HCT116 (cell line): ENCODE data around the gene AVEN.

Source experiments
- CTCF ChIP-seq, 3 experiments: fragments of 200-600 bp in 1 of 3; sonication (generic) in 1 of 3; IDR thresholded peaks in 2 of 3; conservative IDR thresholded peaks in 1 of 3; 2 replicates each; pipeline ENCODE4 v1.5.1; 2012 to 2017; ENCODE audit warnings: low read depth in 2 of 3, low read length in 2 of 3, antibody characterized with exemption in 1 of 3, borderline replicate concordance in 1 of 3, control low read depth in 1 of 3, mild to moderate bottlenecking in 1 of 3, mixed read lengths in 1 of 3, mixed run types in 1 of 3, moderate library complexity in 1 of 3; ENCODE audit not compliant: insufficient read depth in 1 of 3
- TF ChIP-seq, protein P1 (sequence below): IDR thresholded peaks from 2 replicates; pipeline ENCODE4 v1.6.1; 2012; ENCODE audit warnings: low read depth
- TF ChIP-seq, protein P2 (sequence below): IDR thresholded peaks from 2 replicates; pipeline ENCODE4 v1.6.1; 2012

DNA sequence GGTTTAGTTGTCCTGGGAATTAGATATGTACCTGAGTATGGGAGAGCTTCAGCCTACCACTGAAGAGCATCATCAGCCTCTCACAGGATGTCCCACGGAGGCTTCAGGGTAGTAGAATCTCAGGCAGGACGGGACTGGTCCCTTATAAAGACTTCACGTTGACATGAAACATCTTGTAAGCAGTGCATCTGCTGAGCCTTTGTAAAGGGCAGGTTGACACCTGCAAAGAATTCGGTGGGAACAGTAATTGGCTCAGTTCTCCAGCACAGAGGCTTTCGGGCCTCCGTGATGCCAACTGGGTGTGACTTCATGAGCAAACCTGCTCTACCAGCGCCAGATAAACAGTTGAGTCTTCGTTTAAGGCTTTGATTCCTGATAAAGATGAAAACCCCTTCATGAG is 26.9 kb upstream of the AVEN start:
- TF ChIP-seq, protein P1, sequence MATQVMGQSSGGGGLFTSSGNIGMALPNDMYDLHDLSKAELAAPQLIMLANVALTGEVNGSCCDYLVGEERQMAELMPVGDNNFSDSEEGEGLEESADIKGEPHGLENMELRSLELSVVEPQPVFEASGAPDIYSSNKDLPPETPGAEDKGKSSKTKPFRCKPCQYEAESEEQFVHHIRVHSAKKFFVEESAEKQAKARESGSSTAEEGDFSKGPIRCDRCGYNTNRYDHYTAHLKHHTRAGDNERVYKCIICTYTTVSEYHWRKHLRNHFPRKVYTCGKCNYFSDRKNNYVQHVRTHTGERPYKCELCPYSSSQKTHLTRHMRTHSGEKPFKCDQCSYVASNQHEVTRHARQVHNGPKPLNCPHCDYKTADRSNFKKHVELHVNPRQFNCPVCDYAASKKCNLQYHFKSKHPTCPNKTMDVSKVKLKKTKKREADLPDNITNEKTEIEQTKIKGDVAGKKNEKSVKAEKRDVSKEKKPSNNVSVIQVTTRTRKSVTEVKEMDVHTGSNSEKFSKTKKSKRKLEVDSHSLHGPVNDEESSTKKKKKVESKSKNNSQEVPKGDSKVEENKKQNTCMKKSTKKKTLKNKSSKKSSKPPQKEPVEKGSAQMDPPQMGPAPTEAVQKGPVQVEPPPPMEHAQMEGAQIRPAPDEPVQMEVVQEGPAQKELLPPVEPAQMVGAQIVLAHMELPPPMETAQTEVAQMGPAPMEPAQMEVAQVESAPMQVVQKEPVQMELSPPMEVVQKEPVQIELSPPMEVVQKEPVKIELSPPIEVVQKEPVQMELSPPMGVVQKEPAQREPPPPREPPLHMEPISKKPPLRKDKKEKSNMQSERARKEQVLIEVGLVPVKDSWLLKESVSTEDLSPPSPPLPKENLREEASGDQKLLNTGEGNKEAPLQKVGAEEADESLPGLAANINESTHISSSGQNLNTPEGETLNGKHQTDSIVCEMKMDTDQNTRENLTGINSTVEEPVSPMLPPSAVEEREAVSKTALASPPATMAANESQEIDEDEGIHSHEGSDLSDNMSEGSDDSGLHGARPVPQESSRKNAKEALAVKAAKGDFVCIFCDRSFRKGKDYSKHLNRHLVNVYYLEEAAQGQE, result no peak
- no peak for TF ChIP-seq CTCF (IDR thresholded peaks at IDR 0.05 in 2 of 3, conservative IDR thresholded peaks at IDR 0.05 in 1 of 3; ENCODE audit: borderline replicate concordance in 1 of 3, insufficient read depth in 1 of 3, low read depth in 2 of 3, low read length in 2 of 3)
- TF ChIP-seq, protein P2, sequence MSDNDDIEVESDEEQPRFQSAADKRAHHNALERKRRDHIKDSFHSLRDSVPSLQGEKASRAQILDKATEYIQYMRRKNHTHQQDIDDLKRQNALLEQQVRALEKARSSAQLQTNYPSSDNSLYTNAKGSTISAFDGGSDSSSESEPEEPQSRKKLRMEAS, result no peak
